Subcutaneous adipose tissue (tissue), 4 donors: Measurements from ENCODE around the gene UBE3B. TPM values are rescaled to one million over a fixed set of nuclear protein-coding genes. Genes with fewer than 3 reads are reported as not detected.

Experiments used
- total RNA-seq, 4 donors: library from RNA; depleted of rRNA; stranded (reverse); fragments of >200 nt; gene quantifications; one replicate each; pipeline ENCODE4 v1.1.0, GENCODE V29; 2016
- TF ChIP-seq, protein P1 (sequence below): fragments of 450-650 bp; IDR thresholded peaks from one replicate; pipeline ENCODE4 v1.5.1; 2016; ENCODE audit warnings: low read depth, mild to moderate bottlenecking, control low read depth, antibody characterized with exemption, moderate library complexity

Gene UBE3B
- total RNA-seq, 4 donors from 2014 or later: 31.8 to 88.5 (median 45.4) TPM

DNA sequence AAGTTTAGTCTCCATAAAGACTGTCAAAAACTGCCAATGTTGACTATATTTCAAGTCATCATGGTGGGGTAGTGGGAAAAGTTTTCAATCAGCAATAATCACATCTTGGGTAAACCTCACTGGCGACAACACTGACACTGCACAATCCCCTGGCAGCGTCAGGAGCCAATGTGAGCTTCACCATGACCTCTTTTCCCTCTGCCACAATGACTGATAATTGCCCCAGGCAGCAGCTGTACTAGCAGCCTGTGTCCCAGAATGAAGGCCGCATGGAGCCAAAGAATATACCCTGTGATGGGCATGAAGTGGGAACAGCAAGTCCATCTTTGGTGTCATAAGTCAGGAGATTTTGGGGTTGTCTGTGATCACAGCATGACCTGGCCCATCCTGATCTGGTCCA is 90.5 kb downstream of the UBE3B start:
- TF ChIP-seq, protein P1, sequence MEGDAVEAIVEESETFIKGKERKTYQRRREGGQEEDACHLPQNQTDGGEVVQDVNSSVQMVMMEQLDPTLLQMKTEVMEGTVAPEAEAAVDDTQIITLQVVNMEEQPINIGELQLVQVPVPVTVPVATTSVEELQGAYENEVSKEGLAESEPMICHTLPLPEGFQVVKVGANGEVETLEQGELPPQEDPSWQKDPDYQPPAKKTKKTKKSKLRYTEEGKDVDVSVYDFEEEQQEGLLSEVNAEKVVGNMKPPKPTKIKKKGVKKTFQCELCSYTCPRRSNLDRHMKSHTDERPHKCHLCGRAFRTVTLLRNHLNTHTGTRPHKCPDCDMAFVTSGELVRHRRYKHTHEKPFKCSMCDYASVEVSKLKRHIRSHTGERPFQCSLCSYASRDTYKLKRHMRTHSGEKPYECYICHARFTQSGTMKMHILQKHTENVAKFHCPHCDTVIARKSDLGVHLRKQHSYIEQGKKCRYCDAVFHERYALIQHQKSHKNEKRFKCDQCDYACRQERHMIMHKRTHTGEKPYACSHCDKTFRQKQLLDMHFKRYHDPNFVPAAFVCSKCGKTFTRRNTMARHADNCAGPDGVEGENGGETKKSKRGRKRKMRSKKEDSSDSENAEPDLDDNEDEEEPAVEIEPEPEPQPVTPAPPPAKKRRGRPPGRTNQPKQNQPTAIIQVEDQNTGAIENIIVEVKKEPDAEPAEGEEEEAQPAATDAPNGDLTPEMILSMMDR: no peak

DNA sequence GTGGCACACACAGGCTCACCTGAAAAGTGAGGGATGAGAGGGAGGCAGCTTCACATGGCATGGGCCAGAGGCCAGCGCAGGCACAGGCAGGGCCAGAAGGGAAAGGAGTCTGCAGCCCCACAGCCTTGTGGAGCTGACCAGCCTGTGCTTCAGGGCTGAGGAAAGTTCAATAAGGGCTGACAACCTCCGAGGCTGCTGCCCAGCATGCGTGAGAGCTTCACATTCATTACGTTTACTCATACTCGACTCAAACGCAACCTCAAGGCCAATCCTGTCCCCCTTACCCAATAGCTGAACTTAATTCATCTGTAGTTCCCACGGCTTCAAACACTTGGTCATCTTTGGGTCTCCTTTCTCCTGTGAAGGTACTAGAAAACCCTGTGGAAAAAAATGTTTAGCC is 91.1 kb downstream of the UBE3B start:
- TF ChIP-seq, protein P1: no peak

DNA sequence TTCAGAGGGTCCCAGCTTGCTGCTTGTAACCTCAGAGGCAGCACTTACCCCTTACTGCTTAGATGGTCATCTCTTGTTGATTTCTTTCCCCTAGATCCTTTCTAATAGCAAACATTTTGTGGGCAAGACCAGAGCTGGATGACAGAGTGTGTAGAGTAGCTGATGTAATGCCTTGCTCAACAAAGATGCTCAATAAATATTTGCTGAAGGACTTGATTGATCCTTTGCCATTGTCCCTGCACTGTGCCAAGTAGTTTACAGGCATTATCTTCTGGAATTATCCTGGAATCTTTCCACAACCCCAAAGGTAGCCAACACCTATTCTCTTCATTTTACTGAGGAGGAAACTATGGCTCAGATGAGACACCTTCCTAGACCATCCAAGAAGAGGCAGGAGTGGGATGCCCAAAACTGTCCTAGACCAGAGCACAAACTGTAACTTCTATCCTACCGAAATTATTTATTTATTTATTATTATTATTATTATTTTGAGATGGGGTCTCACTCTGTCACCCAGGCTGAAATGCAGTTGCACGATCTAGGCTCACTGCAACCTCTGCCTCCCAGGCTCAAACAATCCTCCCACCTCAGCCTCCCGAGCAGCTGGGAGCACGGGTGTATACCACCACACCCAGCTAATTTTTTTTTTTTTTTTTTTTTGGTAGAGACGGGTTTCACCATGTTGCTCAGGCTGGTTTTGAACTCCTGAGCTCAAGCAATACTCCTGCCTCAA is 94.5 kb downstream of the UBE3B start:
- TF ChIP-seq, protein P1: no peak

DNA sequence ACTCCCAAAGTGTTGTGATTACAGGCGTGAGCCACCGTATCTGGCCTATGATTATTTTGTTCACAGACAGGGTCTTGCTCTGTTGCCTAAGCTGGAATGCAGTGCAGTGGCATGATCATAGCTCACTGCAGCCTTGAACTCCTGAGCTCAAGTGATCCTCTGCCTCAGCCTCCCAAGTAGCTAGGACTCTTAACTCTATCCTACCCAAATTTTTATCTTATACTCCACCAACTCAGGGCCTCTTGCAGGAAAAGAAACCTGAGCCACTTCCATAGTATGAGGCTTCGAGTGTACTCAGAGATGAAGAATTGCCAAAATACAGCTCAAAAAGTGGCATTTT is 95.0 kb downstream of the UBE3B start:
- TF ChIP-seq, protein P1: no peak

DNA sequence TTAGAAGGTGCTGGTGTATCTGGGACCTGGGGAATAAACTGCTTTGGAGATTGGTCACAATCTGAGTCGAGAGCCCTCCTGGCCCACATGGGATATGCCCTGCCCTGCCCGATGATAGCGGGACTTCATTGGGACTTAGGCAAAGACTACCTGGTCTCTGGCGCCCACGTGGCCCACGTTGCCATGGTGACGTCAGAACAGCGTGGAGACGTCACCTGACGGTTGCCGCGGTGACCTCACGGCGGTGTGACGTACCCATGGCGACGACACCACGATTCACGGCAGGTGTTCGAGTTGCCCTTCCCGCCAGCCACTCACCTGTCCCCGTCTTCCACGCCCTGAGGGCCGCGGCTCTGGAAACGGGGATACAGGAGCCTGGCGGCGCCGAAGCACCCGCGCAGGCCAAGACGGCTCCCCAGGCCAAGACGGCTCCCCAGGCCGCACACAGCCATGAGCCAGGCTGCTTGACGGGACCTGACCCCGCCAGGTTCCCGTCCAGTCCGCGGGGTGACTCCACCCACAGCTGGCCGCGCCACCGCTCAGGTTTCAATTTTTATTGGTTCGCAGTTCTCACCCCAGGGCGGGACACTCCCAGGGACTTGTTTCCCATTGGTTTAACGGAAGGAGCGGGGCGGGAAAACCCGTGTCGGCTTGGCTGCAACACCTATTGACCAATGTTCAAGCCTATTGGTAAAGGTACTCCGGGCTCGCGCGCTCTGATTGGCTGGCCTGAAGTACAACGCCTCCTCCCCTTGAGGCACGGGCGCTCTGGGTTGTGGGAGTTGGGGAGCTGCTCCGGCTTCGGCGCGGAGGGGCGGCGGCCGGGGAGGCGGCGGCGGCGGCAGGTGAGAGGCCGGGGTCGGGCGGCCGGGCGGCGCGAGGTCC is 95.8 kb downstream of the UBE3B start, which contains the start of the genes MMAB and MVK:
Gene MMAB, minus strand, starts transcription at position 476 of the 885 bp plus-strand sequence. Its CDS starts 24 bp downstream, at position 452.
Gene MVK, plus strand, starts transcription at position 766 of the 885 bp plus-strand sequence. CDS start 1,029 bp downstream, outside the sequence.
- TF ChIP-seq, protein P1: no peak

DNA sequence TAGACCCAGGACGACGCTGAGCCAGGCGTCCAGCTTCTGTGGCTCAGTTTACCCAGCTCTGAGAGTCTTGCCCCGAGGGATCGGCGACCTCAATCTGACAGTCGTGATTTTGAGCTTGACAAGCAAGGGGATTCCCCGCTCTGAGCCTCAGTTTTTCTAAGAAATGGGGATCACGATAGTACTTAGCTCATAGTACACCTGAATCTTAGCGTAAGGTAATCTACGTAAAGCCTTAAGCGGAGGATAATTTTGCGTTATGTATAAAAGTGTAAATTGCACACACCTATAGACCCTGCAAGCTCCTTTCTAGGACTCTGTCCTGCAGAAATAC is 96.4 kb downstream of the UBE3B start:
- TF ChIP-seq, protein P1: no peak

DNA sequence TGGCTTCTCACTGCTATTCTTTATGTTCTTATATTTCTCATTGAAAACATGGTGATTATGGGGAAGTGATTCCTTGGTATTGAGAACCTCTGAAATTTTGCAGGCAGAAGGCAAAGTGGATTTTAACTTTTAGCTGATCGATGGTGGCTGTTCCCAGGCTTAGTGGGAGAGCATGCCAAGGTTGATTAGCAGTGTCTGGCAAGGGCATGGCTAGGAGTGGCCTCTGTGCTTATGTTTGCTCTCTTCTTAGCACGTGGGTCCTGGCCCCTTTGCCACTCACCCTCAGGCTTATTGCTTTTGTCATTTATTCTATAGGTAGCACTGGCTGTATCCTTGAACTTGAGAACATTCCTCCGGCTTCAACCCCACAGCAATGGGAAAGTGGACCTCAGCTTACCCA is 98.2 kb downstream of the UBE3B start:
- TF ChIP-seq, protein P1: no peak
